Measurements from ENCODE around the gene FAM114A2.

FAM114A2 gene

DNA sequence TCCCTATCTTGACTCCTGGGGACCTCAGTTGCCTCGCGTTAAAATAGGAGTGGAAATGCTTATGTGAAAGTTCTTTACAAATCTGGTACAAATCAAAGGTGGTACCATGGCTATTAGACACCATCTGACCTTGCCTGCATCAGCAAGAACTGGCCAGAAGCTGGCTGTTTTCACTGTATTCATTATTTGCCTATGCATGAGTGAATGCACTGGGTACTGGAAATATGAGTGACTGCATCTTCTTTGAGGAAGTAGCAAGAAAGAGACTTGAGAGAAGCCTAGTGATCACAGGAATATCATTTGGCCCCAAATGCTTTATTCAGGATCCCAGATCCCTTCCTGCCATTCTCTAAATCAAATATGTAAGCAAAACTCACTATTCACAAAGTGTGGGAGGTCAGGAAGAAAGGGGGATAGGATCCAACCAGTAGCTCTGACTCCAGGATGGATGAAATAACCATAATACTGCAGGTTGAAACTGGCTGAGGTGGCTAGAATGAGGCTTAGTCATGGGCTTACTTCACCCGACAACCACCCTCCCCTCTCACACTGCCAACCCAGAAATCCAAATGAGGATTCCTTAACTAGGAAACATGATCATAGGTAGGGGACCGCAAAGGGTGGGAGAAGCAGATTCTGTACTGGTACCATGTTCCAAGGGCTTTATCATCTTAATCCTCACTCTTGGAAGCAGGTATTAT is 56.7 kb downstream of the FAM114A2 start:
- H3K9ac ChIP-seq (ENCODE audit: low read length): no peak overlapping the region
- H3K4me2 ChIP-seq (ENCODE audit: low read length): no peak overlapping the region
- no peaks in the 10 kb centered on the region for H3K4me1 ChIP-seq (ENCODE audit: insufficient read depth, low read length, severe bottlenecking)
- H3K4me3 ChIP-seq (ENCODE audit: low read depth, low read length, poor library complexity, severe bottlenecking): no peak overlapping the region
- H3K36me3 ChIP-seq (ENCODE audit: insufficient read depth, low read length): no peaks in the 10 kb centered on the region
- H3K9me3 ChIP-seq (ENCODE audit: low read length): no peaks in the 10 kb centered on the region
- H3K9me2 ChIP-seq (ENCODE audit: low read depth, low read length): no peaks in the 10 kb centered on the region
- H3F3A ChIP-seq (ENCODE audit: insufficient read depth, low read length): no peaks in the 10 kb centered on the region
- H3K27ac ChIP-seq (ENCODE audit: low read depth, low read length, poor library complexity, severe bottlenecking): no peak overlapping the region
- no peaks in the 10 kb centered on the region for H4K20me1 ChIP-seq (ENCODE audit: insufficient read depth, low read length)
- H2AFZ ChIP-seq (ENCODE audit: low read length): no peak overlapping the region
- H3K79me2 ChIP-seq (ENCODE audit: insufficient read depth, low read length): no peaks in the 10 kb centered on the region
- no peaks in the 10 kb centered on the region for H3K27me3 ChIP-seq (ENCODE audit: insufficient read depth, low read length)
- TF ChIP-seq, protein P1, sequence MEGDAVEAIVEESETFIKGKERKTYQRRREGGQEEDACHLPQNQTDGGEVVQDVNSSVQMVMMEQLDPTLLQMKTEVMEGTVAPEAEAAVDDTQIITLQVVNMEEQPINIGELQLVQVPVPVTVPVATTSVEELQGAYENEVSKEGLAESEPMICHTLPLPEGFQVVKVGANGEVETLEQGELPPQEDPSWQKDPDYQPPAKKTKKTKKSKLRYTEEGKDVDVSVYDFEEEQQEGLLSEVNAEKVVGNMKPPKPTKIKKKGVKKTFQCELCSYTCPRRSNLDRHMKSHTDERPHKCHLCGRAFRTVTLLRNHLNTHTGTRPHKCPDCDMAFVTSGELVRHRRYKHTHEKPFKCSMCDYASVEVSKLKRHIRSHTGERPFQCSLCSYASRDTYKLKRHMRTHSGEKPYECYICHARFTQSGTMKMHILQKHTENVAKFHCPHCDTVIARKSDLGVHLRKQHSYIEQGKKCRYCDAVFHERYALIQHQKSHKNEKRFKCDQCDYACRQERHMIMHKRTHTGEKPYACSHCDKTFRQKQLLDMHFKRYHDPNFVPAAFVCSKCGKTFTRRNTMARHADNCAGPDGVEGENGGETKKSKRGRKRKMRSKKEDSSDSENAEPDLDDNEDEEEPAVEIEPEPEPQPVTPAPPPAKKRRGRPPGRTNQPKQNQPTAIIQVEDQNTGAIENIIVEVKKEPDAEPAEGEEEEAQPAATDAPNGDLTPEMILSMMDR (IDR thresholded peaks at IDR 0.05; ENCODE audit: low read length): no peak
- TF ChIP-seq EZH2 (IDR thresholded peaks at IDR 0.05; ENCODE audit: borderline replicate concordance, low read length): no peak

DNA sequence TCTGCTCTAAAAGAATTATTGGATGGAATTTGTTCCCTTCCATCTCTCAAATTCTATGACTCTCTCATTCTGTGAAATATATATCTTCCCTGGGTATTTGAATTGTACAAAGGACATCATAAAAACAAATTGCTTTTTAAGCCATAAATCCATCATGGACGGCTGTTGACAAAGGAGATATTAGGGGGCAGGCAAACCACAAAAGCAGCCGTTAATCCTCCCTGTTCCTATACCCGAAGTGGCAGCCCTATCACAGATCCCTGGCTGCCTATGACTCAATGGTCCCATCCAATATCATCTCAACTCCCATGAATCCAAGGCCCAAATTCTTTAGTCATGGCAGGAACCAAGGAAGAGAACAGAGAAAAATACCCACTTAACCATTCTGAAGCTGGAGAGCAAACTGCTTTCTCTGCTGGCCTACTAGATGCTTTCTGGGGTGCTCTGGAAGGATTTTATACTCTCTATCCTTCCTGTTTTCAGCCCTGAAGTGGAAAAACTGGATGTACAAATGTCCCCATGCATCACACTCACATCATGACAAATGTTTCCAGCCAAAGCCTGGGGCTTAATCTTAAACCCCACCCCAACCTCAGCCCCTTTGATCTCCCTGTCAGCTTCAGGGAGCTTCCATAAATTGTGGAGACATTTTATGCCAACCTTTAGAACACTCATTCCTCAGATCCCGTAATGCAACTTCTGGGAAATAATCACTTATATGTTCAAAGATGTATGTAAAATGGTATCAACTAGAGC is 59.5 kb downstream of the FAM114A2 start:
- Histone ChIP-seq H3K9ac (ENCODE audit: low read length) (no peak overlapping the region), H3K27ac (ENCODE audit: low read depth, low read length, poor library complexity, severe bottlenecking) (no peak overlapping the region), H4K20me1 (ENCODE audit: insufficient read depth, low read length) (no peaks in the 10 kb centered on the region), H2AFZ (ENCODE audit: low read length) (no peak overlapping the region), H3K9me2 (ENCODE audit: low read depth, low read length) (no peaks in the 10 kb centered on the region), H3K36me3 (ENCODE audit: insufficient read depth, low read length) (no peaks in the 10 kb centered on the region), H3K4me3 (ENCODE audit: low read depth, low read length, poor library complexity, severe bottlenecking) (no peak overlapping the region), H3K4me2 (ENCODE audit: low read length) (no peak overlapping the region), H3K27me3 (ENCODE audit: insufficient read depth, low read length) (no peaks in the 10 kb centered on the region; the same call in 1 of the 2 replicates), H3F3A (ENCODE audit: insufficient read depth, low read length) (no peaks in the 10 kb centered on the region), H3K9me3 (ENCODE audit: low read length) (no peaks in the 10 kb centered on the region), H3K4me1 (ENCODE audit: insufficient read depth, low read length, severe bottlenecking) (no peaks in the 10 kb centered on the region), H3K79me2 (ENCODE audit: insufficient read depth, low read length) (no peaks in the 10 kb centered on the region)
- TF ChIP-seq, protein P1 (IDR thresholded peaks at IDR 0.05; ENCODE audit: low read length): no peak
- no peak for TF ChIP-seq EZH2 (IDR thresholded peaks at IDR 0.05; ENCODE audit: borderline replicate concordance, low read length)

DNA sequence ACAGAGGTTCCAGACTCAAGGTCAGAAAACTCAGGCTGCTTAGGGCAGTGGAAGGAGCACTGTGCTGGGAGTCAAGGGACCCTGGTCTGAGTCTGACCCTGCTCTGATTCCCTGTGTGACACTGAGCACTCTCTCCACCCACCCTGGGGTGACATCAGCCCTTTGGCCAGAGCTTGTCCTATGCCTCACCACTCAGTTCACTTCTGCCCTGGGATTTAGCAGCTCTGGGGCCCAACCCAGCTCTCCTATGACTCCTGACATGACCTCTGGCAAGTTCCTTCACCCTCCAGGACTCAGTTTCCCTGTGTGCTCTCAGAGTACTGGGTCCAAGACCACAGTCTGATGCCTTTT is 63.9 kb downstream of the FAM114A2 start:
- no peaks in the 10 kb centered on the region for H3K9me2 ChIP-seq (ENCODE audit: low read depth, low read length)
- H3K36me3 ChIP-seq (ENCODE audit: insufficient read depth, low read length): no peaks in the 10 kb centered on the region
- no peak overlapping the region for H3K4me2 ChIP-seq (ENCODE audit: low read length)
- H3K27me3 ChIP-seq (ENCODE audit: insufficient read depth, low read length): no peaks in the 10 kb centered on the region; the same call in 1 of the 2 replicates
- no peak overlapping the region for H3K27ac ChIP-seq (ENCODE audit: low read depth, low read length, poor library complexity, severe bottlenecking)
- H3K4me3 ChIP-seq (ENCODE audit: low read depth, low read length, poor library complexity, severe bottlenecking): no peak overlapping the region
- H2AFZ ChIP-seq (ENCODE audit: low read length): no peak overlapping the region
- no peaks in the 10 kb centered on the region for H3K9me3 ChIP-seq (ENCODE audit: low read length)
- no peaks in the 10 kb centered on the region for H3F3A ChIP-seq (ENCODE audit: insufficient read depth, low read length)
- H3K4me1 ChIP-seq (ENCODE audit: insufficient read depth, low read length, severe bottlenecking): no peaks in the 10 kb centered on the region
- no peaks in the 10 kb centered on the region for H4K20me1 ChIP-seq (ENCODE audit: insufficient read depth, low read length)
- H3K9ac ChIP-seq (ENCODE audit: low read length): no peak overlapping the region
- H3K79me2 ChIP-seq (ENCODE audit: insufficient read depth, low read length): no peaks in the 10 kb centered on the region
- TF ChIP-seq, protein P1 (IDR thresholded peaks at IDR 0.05; ENCODE audit: low read length): no peak
- TF ChIP-seq EZH2 (IDR thresholded peaks at IDR 0.05; ENCODE audit: borderline replicate concordance, low read length): no peak

All from OCI-LY1 (cell line).